Kidney glomerular epithelial cell (primary cell): ENCODE results near the gene TMEM62.
"Not testable (repeated sequence)": the region's sequence is repeated elsewhere in the genome, so short reads cannot be mapped to it uniquely, and the experiment has no call there.

ENCODE experiments used
- DNase-seq: peaks from one replicate; lab custom pipeline; 2025; lab: John Stamatoyannopoulos, UW

TMEM62 gene

DNA sequence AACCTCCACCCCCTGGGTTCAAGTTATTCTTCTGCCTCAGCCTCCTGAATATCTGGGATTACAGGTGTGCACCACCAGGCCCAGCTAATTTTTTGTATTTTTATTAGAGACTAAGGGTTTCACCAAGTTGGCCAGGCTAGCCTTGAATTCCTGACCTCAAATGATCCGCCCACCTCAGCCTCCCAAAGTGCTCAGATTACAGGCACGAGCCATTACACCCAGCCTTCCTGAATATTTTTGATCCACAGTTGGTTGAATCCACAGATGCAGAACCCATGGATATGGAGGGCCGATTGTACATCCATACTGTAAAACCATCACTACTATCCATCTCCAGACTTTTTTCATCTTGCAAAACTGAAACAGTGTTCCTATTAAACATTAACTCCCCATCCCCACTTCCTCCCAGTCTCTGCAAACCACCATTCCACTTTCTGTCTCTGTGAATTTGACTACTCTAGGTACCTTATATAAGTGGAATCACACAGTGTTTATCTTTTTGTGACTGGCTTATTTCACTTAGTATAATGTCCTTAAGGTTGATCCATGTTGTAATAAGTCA, 8.2 kb upstream of the TMEM62 start:
- peak; percentile 10 for DNase-seq

DNA sequence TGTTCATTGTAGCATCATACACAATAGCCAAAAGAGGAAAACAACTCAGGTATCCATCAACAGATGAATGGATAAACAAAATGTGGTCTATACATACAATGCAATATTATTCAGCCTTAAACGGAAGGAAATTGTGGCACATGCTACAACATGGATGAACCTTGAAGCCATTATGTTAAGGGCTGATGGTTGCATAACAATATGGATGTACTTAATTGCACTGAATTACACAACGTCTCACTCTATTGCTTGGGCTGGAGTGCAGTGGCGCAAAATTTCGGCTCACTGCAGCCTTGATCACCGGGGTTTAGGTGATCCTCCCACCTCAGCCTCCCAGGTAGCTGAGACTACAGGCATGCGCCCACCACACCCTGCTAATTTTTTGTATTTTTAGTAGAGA, 7.0 kb upstream of the TMEM62 start:
- no peak for DNase-seq

DNA sequence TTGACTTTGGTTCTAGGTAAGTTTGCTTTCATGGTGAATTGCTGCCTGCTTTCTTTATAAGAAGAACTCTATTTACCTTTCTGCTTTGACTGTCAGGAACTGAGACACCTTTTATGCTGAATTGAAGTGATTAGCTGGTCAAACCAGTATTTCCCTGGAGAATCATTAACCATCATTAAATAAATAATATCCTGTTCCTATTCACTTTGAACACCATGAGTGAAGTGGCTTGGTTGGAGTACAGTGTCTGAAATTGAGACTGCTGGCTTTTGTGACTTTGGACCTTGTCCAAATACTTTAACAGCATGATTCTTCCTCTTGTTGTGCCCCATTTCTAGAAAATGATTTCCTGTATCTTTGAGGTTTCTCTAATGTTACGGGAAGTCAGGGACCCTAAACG, 5.6 kb upstream of the TMEM62 start:
- DNase-seq: no peak

DNA sequence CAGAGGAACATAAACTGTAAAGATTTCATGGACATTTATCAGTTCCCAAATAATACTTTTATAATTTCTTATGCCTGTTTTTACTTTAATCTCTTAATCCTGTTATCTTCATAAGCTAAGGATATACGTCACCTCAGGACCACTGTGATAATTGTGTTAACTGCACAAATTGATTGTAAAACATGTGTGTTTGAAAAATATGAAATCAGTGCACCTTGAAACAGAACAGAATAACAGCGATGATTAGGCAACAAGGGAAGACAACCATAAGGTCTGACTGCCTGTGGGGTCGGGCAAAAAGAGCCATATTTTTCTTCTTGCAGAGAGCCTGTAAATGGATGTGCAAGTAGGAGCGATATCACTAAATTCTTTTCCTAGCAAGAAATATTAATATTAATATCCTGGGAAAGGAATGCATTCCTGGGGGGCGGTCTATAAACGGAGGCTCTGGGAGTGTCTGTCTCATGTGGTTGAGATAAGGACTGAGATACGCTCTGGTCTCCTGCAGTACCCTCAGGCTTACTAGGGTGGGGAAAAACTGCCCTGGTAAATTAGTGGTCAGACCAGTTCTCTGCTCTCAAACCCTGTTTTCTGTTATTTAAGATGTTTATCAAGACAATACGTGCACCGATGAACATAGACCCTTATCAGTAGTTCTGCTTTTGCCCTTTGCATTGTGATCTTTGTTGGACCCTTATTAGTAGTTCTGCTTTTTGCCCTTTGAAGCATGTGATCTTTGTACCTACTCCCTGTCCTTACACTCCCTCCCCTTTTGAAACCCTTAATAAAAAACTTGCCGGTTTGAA, 5.0 kb upstream of the TMEM62 start:
- DNase-seq: not testable (repeated sequence)

DNA sequence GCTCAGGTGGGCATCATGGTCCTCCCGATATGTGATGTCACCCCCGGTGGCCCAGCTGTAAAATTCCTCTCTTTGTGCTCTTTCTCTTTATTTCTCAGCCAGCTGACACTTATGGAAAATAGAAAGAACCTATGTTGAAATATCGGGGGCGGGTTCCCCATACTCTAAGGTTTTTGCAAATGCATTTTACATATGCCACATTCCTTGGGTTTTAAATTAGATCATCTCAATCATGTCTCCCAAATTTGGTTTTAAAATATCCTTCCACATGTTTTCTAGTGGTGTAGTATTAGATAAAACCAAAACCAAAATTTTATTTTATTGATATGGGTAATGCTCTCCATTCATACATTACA, 4.4 kb upstream of the TMEM62 start:
- DNase-seq: no peak

DNA sequence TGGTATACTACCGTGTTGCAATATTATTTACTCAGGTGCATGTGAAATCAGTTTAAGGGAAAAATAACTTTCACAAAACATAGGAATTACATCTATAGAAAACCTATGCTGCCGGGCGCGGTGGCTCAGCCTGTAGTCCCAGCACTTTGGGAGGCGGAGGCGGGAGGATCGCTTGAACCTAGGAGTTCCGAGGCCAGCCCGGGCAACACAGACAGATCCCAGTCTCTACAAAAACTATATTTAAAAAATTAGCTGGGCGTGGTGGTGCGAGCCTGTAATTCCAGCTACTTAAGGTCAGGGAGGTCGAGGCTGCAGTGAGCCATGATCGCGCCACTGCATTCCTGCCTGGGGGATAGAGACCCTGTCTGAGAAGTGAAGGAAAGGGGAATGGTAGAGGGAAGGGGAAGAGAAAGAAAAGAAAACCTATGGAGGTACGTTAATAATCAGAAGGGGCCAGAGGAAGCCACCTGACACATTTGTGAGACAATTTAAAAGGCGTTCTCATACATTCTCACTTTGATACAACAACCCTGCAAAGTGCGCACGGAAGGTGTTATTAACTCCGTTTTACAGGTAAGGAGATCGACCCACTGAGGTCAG, 456 bp upstream of the TMEM62 start:
- DNase-seq: no peak

DNA sequence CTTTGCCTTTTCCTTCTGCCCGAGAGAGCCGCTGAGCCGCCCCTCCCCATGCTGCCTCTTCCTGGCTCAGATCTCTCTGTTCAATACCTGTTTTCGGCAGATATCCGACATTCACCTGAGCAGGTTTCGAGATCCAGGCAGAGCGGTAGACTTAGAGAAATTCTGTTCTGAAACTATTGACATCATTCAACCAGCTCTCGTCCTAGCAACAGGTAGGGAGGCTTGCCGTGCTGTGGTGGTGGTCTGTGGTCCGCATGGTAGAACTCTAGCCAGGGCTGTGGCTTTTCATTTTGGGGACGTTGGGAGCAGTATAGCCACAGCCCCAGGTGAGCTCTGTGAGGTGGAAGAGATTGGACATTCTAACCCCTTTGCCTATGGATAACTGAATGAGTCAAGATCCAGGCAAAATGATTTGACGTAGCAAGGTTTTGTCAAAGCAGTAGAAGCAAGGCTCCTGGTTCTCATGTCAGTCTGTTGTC, 810 bp downstream of the TMEM62 start:
- no peak for DNase-seq

DNA sequence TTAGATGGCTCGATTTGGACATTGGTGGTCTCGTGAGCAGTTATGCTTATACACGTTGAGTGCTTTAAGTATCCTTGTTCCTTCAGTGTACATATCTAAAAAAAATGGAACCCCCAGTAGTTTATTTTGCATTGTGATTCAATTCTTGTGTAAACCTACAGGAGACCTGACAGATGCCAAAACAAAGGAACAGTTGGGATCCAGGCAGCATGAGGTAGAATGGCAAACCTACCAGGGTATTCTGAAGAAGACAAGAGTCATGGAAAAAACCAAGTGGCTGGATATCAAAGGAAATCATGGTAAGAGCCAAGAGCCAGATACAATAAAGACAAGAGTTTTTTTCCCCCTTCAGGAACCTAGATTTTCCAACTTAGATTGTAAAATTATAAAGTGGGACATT, 2.0 kb downstream of the TMEM62 start:
- DNase-seq: no peak

DNA sequence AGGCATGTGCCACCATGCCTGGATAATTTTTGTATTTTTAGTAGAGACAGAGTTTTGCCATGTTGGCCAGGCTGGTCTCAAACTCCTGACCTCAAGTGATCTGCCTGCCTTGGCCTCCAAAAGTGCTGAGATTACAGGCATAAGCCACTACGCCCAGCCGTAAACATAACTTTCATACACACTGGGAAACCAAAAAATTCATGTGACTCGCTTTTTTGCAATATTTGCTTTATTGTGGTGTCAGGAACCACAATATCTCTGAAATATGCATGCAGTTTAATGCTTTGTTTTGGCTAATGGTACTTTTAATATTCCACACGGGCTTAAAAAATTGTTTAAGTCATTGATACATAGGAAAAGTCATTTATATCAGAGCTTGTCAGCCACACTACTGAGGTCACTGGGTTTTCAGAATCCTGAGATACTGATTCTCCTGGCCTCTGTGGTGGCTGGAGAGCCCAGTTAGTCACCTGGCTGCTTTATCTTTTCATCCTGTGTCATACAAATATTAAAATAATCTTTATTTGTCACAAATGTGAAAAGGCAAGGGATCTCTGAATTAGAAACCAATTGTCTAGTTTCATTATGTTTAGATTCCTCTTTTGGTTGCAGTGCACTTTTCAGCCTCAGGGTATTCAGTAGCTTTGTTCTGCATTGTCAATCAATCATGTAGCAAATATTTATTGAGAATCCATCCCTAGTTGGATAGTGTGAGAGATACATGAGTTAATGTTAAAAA, 10.0 kb downstream of the TMEM62 start:
- no peak for DNase-seq

DNA sequence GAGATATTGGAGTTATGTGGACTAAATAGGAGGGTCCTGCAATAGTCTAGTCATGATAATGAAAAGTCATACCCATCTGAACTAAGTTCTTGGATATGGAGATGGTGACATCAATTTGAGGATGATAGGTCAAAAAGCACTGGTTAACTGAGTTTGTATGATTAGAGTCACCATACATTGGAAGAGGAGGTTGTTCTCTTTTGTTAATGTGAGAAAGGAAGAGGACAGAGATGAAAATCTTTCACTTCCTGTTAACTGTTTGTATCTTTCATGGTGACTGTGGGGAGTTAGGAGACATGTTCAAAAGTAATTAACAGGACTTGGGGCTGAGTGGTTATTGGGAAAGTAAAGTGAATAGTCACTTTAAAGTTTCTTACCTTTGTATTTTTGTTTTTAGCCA, 11.1 kb downstream of the TMEM62 start:
- DNase-seq: no peak

DNA sequence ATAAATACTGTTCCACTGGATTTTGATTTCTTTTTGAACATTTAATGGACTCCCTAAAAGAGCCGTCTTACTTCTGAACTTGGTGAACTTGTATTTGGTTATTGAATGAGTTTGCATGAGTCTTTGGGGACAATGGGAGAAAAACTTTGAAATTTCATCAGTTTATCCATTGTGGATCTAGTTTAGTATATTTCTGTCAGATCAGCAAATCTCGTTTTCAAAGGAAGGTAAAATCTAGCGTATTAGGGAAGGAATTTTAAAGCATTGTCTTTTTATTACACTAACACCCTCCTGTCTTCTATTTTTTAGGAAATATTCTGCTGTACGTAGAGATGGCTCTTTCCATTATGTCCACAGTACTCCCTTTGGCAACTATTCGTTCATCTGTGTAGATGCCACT, 12.8 kb downstream of the TMEM62 start:
- no peak for DNase-seq

DNA sequence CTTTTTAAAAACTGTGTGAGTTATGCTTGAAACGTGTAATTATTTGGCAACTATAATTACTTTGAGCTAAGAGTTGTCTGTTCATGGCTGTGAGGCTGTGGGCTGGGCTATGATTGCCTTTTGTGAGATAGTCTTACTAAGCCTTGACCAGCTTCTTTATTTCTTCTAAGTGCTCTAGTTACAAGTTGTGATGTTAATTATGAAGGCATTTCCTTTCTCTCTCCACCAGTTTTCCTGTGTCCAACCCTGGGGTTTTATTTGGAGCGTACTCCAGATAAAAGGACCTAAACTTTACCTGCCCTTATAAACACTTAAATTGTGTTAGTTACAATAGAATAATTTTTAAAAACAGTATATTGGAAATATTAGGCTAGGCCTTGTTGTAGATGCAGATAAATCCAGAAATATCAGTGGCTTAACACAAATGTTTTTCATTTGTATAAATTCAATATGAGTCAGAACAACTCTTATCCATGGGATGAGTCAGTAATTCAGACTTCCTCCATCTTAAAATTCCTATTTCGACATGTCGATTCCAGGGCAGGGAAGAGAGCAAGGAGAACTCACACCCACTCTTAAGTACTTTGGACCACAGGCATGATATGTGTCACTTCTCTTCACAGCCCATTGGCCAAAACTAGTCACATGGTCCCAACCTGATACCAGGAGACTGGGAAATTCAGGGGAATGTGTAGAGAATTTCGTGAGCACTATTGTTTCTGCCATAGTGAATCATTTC, 17.0 kb downstream of the TMEM62 start:
- DNase-seq: peak; percentile 17

DNA sequence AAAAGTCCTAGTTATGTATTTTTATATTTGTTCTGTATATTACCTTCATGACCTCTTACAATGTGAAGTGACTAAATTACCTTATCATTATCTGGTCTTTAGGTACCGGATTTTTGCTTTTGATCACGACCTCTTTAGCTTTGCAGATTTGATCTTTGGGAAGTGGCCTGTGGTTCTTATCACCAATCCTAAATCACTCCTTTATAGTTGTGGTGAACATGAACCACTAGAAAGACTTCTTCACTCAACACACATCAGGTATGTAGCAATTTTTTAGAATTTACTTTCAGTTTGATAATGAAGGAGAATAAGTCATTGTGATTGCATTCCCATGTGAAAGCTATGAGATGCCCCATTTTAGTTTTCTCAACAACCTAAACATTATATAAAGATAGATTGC, 18.3 kb downstream of the TMEM62 start:
- DNase-seq: no peak

DNA sequence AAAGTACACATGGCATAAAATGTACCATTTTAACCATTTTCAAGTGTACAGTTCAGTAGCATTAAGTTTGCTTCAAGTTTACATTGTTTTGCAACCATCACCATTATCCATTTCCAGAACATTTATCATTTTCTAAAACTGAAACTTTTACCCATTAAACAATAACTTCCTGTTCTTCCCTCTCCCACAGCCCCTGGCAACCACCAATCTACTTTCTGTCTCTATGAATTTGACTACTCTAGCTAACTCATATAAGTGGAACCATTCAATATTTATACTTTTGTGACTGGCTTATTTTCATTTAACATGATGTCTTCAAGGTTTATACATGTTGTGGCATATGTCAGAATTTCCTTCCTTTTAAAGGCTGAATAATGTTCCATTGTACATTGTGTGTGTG, 19.9 kb downstream of the TMEM62 start:
- DNase-seq: no peak

DNA sequence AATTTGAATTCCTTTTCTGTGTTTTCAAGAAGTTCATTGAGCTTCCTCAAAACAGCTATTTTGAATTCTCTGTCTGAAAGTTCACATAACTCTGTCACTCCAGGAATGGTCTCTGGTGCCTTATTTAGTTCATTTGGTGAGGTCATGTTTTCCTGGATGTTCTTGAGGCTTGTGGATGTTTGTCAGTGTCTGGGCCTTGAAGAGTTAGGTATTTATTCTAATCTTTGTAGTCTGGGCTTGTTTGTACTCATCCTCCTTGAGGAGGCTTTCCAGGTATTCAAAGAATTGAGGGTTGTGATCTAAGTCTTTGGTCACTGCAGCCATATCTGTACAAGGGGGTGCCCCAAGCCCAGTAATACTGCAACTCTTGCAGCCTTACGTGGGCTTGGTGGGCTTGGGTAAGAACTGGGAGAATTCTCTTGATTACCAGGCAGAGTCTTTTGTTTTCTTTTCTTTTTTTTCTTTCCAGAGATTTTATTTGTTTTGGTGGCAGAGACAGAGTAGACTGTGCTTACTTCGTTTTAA, 32.5 kb downstream of the TMEM62 start:
- no peak for DNase-seq

DNA sequence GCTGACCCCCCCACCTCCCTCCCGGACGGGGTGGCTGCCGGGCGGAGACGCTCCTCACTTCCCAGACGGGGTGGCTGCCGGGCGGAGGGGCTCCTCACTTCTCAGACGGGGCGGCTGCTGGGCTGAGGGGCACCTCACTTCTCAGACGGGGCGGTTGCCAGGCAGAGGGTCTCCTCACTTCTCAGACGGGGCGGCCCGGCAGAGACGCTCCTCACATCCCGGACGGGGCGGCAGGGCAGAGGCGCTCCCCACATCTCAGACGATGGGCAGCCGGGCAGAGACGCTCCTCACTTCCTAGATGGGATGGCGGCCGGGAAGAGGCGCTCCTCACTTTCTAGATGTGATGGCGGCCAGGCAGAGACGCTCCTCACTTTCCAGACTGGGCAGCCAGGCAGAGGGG, 33.9 kb downstream of the TMEM62 start:
- DNase-seq: not testable (repeated sequence)

DNA sequence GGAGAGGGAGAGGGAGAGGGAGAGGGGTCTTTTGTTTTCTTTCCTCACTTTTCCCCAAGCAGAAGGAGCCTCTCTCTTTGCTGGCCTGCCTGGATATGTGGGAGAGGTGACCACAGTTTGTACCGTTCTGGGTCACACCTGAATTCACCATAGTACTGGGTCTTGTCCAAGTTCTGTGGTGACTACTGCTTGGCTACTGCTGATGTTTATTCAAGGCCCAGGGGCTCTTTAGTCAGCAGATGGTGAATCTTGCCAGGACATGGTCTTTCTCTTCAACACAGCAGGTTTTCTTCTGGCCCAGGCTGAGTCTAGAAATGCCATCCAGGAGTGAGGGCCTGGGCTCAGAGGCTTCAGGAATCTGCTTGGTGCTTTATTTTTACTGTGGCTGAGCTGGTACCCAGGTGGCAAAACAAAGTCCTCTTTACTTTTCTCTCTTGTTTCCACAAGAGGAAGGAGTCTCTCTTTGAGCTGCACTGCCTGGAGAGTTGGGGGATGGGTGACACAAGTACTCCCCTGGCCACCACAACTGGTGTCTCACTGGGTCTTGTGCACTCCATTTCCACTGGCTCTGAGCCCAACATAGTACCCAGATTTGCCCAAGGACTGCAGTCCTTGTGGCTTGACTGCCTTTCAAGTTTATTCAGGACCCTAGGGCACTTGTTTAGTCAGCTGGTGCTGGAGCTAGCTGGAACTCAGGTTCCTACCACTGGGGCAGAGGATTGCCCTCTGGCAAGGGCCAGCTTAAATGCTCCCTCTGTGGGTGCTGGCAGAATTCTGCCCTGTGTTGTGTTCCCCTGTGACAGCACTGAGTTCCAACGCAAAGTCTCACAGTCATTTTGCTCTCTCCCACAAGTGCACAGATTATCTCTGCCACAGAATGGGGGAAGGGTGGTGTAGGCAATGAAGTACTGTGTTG, 35.1 kb downstream of the TMEM62 start:
- DNase-seq: peak; percentile 8

DNA sequence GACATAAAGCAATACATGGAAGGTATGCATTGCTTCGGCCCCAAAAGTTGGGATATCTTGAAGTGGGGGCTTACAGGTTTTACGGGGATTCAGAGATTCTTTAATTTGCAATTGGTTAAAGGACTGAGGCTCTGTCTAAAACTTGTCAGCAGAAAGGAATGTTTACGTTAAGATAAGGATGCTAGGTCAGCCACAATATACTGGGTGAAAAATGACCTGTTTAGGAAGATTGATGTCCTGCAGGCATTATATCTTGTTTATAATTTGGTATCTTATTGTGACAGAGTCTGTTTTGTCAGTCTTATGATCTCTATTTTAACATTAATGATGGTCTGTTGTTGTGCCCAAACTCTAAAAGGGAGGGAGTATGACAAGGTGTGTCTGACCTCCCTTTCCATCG, 36.5 kb downstream of the TMEM62 start:
- DNase-seq: no peak

DNA sequence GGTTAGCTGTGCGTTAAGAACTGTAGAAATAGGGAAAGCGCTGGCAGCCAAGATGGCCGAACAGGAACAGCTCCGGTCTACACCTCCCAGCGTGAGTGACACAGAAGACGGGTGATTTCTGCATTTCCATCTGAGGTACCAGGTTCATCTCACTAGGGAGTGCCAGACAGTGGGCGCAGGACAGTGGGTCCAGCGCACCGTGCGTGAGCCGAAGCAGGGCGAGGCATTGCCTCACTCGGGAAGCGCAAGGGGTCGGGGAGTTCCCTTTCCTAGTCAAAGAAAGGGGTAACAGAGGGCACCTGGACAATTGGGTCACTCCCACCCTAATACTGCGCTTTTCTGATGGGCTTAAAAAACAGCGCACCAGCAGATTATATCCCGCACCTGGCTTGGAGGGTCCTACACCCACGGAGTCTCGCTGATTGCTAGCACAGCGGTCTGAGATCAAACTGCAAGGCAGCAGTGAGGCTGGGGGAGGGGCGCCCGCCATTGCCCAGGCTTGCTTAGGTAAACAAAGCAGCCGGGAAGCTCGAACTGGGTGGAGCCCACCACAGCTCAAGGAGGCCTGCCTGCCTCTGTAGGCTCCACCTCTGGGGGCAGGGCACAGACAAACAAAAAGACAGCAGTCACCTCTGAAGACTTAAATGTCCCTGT, 42.4 kb downstream of the TMEM62 start:
- not testable (repeated sequence) for DNase-seq

DNA sequence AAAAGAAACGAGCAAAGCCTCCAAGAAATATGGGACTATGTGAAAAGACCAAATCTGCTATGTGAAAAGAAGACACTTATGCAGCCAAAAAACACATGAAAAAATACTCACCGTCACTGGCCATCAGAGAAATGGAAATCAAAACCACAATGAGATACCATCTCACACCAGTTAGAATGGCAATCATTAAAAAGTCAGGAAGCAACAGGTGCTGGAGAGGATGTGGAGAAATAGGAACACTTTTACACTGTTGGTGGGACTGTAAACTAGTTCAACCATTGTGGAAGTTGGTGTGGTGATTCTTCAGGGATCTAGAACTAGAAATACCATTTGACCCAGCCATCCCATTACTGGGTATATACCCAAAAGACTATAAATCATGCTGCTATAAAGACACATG, 43.8 kb downstream of the TMEM62 start:
- DNase-seq: not testable (repeated sequence)
